Lung (tissue), 12 donors: ENCODE measurements around the gene SPATA1. TPM values are rescaled to one million over a fixed set of nuclear protein-coding genes. Genes with fewer than 3 reads are reported as not detected.

Experiments used
- ATAC-seq: fragments of 200-7000 bp; cut with Tn5 transposase; one replicate; pipeline ENCODE4 v1.9.1; 2020; ENCODE audit warnings: moderate number of reproducible peaks; ENCODE audit not compliant: insufficient read depth, low FRiP score
- DNase-seq, 3 donors: peaks; one replicate each; pipeline ENCODE4 v3.0.0-alpha.2; 2013 to 2017
- H3K27ac ChIP-seq, 2 donors: one replicate each; pipeline ENCODE4 v1.5.1; 2013; ENCODE audit warnings: mild to moderate bottlenecking in 2 of 2, moderate library complexity in 2 of 2, control low read depth in 1 of 2, inconsistent platforms in 1 of 2, low read depth in 1 of 2, low read length in 1 of 2
- H3K27me3 ChIP-seq, 3 donors: one replicate each; pipeline ENCODE4 v1.5.1; 2013; ENCODE audit warnings: low read length in 2 of 3; ENCODE audit not compliant: control insufficient read depth in 3 of 3, insufficient read depth in 3 of 3
- H3K36me3 ChIP-seq, 4 donors: one replicate each; pipeline ENCODE4 v1.5.1; 2013; ENCODE audit warnings: low read length in 4 of 4, mild to moderate bottlenecking in 1 of 4, moderate library complexity in 1 of 4; ENCODE audit not compliant: control insufficient read depth in 4 of 4, insufficient read depth in 4 of 4
- H3K4me1 ChIP-seq, 5 donors: one replicate each; pipeline ENCODE4 v1.5.1; 2013; ENCODE audit warnings: low read length in 5 of 5, mild to moderate bottlenecking in 2 of 5, moderate library complexity in 1 of 5; ENCODE audit not compliant: control insufficient read depth in 5 of 5, insufficient read depth in 5 of 5
- H3K4me3 ChIP-seq: one replicate; pipeline ENCODE4 v1.5.1; 2013; ENCODE audit warnings: mild to moderate bottlenecking, control low read depth, moderate library complexity
- H3K9ac ChIP-seq, 2 donors: one replicate each; pipeline ENCODE4 v1.5.1; 2013; ENCODE audit warnings: low read length in 2 of 2, control low read depth in 1 of 2; ENCODE audit not compliant: insufficient read depth in 1 of 2
- H3K9me3 ChIP-seq, 4 donors: one replicate each; pipeline ENCODE4 v1.5.1; 2013; ENCODE audit warnings: low read length in 3 of 4, mild to moderate bottlenecking in 1 of 4, moderate library complexity in 1 of 4; ENCODE audit not compliant: control insufficient read depth in 4 of 4, insufficient read depth in 3 of 4
- WGBS, 2 donors: extraction: QIAGEN DNeasy Blood & Tissue Kit; methylation state at CpG; one replicate each; pipeline ENCODE4 v1.1.7; 2013; 5-methylcytosine and 5-hydroxymethylcytosine counted together
- polyA plus RNA-seq, 2 donors: library from polyadenylated mRNA; stranded (reverse); fragments of 200-250 nt; gene quantifications; one replicate each; pipeline ENCODE4 v1.2.1, GENCODE V29; 2013
- total RNA-seq, 2 donors: library from RNA; depleted of rRNA in 1 of 2; stranded (reverse); fragments of >200 nt in 1 of 2; gene quantifications; one replicate each; pipeline ENCODE4 v1.2.1, GENCODE V29; 2014 to 2021
- TF ChIP-seq, protein P1 (sequence below): IDR thresholded peaks from 2 replicates; pipeline ENCODE4 v1.5.1; 2012; ENCODE audit warnings: mild to moderate bottlenecking; ENCODE audit errors: control extremely low read depth, extremely low read depth
- donor health status: control.
- donor health status: control.
- donor health status: Bipolar disorder and iron deficiency.
- donor health status: healthy.
- donor health status: DM: yes; HTN: yes; CAD: no.

SPATA1 gene
- total and polyA plus RNA-seq, 4 donors, result 0.71 to 3.9 (median 2.4) TPM

GRCh38 chr1:84525779-84526178 lies 19.6 kb downstream of the SPATA1 start:
- no peaks in the 10 kb centered on the region for H3K4me1 ChIP-seq
- no peak overlapping the region for H3K27ac ChIP-seq
- DNase-seq (no peak), ATAC-seq (no peak)
- no peak overlapping the region for H3K4me3 ChIP-seq
- H3K9me3 ChIP-seq, result no peaks in the 10 kb centered on the region
- no peak overlapping the region for H3K9ac ChIP-seq
- WGBS, 2 donors, result 89 to 98% methylated on average over 1 of the region's 1 CpG
- no peaks in the 10 kb centered on the region for H3K36me3 ChIP-seq
- TF ChIP-seq, protein P1, sequence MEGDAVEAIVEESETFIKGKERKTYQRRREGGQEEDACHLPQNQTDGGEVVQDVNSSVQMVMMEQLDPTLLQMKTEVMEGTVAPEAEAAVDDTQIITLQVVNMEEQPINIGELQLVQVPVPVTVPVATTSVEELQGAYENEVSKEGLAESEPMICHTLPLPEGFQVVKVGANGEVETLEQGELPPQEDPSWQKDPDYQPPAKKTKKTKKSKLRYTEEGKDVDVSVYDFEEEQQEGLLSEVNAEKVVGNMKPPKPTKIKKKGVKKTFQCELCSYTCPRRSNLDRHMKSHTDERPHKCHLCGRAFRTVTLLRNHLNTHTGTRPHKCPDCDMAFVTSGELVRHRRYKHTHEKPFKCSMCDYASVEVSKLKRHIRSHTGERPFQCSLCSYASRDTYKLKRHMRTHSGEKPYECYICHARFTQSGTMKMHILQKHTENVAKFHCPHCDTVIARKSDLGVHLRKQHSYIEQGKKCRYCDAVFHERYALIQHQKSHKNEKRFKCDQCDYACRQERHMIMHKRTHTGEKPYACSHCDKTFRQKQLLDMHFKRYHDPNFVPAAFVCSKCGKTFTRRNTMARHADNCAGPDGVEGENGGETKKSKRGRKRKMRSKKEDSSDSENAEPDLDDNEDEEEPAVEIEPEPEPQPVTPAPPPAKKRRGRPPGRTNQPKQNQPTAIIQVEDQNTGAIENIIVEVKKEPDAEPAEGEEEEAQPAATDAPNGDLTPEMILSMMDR, result no peak
- no peaks in the 10 kb centered on the region for H3K27me3 ChIP-seq

DNA sequence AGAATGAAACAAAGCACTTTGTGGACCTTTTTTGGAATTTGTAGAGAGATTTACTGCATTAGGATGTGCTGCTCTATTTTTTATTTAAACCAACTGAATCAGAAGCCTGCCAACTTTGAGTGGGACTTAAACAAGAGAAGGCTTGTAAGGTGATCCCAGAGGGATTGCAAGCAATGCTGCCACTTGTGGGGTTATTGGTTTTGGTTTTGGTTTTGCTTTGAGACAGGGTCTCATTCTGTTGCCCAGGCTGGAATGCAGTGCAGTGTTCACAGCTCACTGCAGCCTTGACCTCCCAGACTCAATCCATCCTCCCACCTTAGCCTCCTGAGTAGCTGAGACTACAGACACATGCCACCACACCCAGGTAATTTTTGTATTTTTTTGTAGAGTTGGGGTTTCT lies 32.4 kb downstream of the SPATA1 start:
- TF ChIP-seq, protein P1, result no peak
- Histone ChIP-seq H3K27ac (no peak overlapping the region), H3K4me1 (no peaks in the 10 kb centered on the region), H3K27me3 (no peaks in the 10 kb centered on the region), H3K4me3 (no peak overlapping the region), H3K9me3 (no peaks in the 10 kb centered on the region), H3K9ac (no peak overlapping the region), H3K36me3 (peaks cover 0 to 9% (median 2%) of the 10 kb centered on the region in 4 donors)
- ATAC-seq (no peak), DNase-seq (no peak)

DNA sequence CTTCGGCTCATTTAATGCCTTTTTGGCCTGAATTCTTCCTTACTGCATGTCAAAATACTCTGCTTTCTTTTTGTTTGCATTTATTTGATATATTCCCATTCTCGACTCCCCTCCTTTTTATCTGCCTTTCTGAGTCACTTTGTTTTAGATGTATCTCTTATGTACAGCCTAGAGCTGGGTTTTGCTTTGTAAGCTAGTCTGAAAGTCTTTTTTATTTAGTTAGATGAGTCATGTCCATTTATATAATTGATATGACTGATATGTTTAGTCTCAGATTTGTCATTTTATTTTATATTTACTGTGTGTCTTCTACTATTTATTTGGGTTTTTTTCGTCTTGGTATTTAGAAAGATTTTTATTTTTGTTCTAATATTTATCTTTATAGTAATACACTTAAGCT lies 33.8 kb downstream of the SPATA1 start:
- H3K9ac ChIP-seq, result no peak overlapping the region
- H3K27ac ChIP-seq, result no peak overlapping the region
- H3K4me1 ChIP-seq, result no peaks in the 10 kb centered on the region
- ATAC-seq (no peak), DNase-seq (no peak)
- H3K4me3 ChIP-seq, result no peak overlapping the region
- H3K27me3 ChIP-seq, result no peaks in the 10 kb centered on the region
- no peaks in the 10 kb centered on the region for H3K9me3 ChIP-seq
- H3K36me3 ChIP-seq, result peaks cover 0 to 9% (median 2%) of the 10 kb centered on the region in 4 donors
- TF ChIP-seq, protein P1, result no peak
- 90 to 96% methylated on average over 3 of the region's 3 CpGs for WGBS, 2 donors

DNA sequence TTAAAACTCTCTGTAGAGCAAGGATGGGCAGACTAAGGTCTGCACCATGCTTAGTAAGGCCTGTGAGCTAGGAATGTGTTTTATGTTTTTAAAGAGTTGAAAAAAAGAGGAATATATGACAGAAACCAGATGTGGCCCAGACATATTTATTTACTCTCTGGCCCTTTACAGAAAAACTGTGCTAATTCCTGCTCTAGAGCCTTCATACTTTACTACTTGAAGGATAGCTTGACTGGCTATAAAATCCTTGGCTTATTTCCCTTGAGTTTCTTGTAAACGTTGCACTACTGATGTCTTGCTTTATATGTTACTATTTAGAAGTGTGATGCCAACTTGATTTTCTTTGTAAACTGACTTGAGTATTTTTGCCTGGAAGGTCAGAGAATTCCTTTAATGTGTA lies 34.6 kb downstream of the SPATA1 start:
- Histone ChIP-seq H3K27ac (no peak overlapping the region), H3K4me1 (no peaks in the 10 kb centered on the region), H3K9ac (no peak overlapping the region), H3K36me3 (peaks cover 0 to 9% (median 2%) of the 10 kb centered on the region in 4 donors), H3K4me3 (no peak overlapping the region), H3K9me3 (no peaks in the 10 kb centered on the region), H3K27me3 (no peaks in the 10 kb centered on the region)
- peak in 2 of 3 donors; percentile 45 to 58 for DNase-seq
- ATAC-seq, result no peak
- TF ChIP-seq, protein P1, result no peak
- WGBS, 2 donors, result 48 to 74% methylated on average over 1 of the region's 1 CpG
